PFSK-1 (cell line): Measurements from ENCODE around the gene FGF19.

Experiments used
- POLR2AphosphoS5 ChIP-seq: IDR thresholded peaks from 2 replicates; pipeline ENCODE4 v1.6.1; 2012; ENCODE audit warnings: low read depth, mild to moderate bottlenecking, control low read depth, low read length, moderate library complexity
- SIN3A ChIP-seq: IDR thresholded peaks from 2 replicates; pipeline ENCODE4 v1.6.1; 2012; ENCODE audit warnings: mild to moderate bottlenecking, low read length, moderate library complexity, borderline replicate concordance; ENCODE audit not compliant: insufficient read depth
- TAF1 ChIP-seq: IDR thresholded peaks from 2 replicates; pipeline ENCODE4 v1.6.1; 2012; ENCODE audit warnings: low read length, control low read depth, borderline replicate concordance; ENCODE audit not compliant: insufficient read depth
- TF ChIP-seq, protein P1 (sequence below), 2 experiments: IDR thresholded peaks; 2 replicates each; pipeline versions ENCODE4 v1.6.1 to v1.8.0; 2011 to 2012; ENCODE audit warnings: low read depth in 2 of 2, low read length in 2 of 2, control low read depth in 1 of 2, inconsistent platforms in 1 of 2, mild to moderate bottlenecking in 1 of 2, moderate library complexity in 1 of 2; ENCODE audit not compliant: insufficient read depth in 1 of 2

DNA sequence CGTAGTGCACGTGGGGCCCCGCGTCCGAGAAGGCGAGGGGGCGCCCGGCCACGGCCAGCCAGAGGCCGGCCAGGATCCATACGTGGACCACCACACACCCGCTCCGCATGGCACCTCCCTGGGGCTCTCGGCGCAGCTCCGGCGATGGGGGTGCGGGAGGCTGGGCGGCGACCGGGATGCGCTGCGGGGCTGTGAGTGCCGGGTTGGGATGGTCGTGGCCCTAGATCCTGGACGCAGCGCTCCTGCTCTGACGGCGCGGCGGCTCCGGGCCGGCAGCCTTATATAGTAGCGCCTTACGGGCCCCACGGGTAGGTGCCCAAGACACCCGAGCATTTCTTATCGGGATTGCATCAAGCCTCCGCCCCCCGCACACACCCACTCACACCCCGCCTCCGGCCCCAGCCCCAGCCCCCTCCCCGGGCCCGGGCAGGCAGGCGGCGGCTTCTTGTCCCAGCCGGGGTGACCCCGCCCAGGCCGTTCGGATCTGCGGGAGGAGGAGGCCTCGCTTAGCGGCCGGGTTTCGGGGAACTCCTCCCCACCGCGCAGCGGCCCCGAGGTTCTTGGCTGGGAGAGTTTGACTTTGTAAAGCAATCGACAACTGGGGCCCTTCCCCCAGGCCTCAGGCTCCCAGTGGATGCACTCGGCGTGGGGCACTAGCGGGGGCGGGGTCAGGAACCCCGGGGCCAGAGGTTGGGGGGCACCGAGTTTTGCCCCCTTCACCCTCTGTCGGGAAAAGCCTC, at the start of gene FGF19:
- no peak for TF ChIP-seq TAF1
- TF ChIP-seq POLR2AphosphoS5 = no peak
- TF ChIP-seq, protein P1, sequence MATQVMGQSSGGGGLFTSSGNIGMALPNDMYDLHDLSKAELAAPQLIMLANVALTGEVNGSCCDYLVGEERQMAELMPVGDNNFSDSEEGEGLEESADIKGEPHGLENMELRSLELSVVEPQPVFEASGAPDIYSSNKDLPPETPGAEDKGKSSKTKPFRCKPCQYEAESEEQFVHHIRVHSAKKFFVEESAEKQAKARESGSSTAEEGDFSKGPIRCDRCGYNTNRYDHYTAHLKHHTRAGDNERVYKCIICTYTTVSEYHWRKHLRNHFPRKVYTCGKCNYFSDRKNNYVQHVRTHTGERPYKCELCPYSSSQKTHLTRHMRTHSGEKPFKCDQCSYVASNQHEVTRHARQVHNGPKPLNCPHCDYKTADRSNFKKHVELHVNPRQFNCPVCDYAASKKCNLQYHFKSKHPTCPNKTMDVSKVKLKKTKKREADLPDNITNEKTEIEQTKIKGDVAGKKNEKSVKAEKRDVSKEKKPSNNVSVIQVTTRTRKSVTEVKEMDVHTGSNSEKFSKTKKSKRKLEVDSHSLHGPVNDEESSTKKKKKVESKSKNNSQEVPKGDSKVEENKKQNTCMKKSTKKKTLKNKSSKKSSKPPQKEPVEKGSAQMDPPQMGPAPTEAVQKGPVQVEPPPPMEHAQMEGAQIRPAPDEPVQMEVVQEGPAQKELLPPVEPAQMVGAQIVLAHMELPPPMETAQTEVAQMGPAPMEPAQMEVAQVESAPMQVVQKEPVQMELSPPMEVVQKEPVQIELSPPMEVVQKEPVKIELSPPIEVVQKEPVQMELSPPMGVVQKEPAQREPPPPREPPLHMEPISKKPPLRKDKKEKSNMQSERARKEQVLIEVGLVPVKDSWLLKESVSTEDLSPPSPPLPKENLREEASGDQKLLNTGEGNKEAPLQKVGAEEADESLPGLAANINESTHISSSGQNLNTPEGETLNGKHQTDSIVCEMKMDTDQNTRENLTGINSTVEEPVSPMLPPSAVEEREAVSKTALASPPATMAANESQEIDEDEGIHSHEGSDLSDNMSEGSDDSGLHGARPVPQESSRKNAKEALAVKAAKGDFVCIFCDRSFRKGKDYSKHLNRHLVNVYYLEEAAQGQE (IDR thresholded peaks at IDR 0.05; ENCODE audit: insufficient read depth in 1 of 2, low read depth in 2 of 2, low read length in 2 of 2) = no peak
- TF ChIP-seq SIN3A = no peak
